Liver (tissue), 9 donors: ENCODE measurements around the gene NUP153. TPM values are rescaled to one million over a fixed set of nuclear protein-coding genes. Genes with fewer than 3 reads are reported as not detected.

ENCODE experiments used
- DNase-seq: peaks from one replicate; pipeline ENCODE4 v3.0.0-alpha.2; 2017; ENCODE audit warnings: low spot score
- H3K27ac ChIP-seq, 2 donors: one replicate each; pipeline ENCODE4 v1.7.0; 2013; ENCODE audit warnings: inconsistent platforms in 2 of 2, low read length in 2 of 2, control low read depth in 1 of 2, low read depth in 1 of 2, mild to moderate bottlenecking in 1 of 2
- H3K27me3 ChIP-seq, 4 donors: one replicate each; pipeline versions ENCODE4 v1.6.1 to v1.7.0; 2013; ENCODE audit warnings: low read length in 3 of 4, inconsistent platforms in 1 of 4, mild to moderate bottlenecking in 1 of 4, moderate library complexity in 1 of 4; ENCODE audit not compliant: control insufficient read depth in 4 of 4, insufficient read depth in 4 of 4
- H3K36me3 ChIP-seq, 4 donors: one replicate each; pipeline versions ENCODE4 v1.6.1 to v1.7.0; 2013; ENCODE audit warnings: low read length in 3 of 4, mild to moderate bottlenecking in 3 of 4, low read depth in 1 of 4, moderate library complexity in 1 of 4; ENCODE audit not compliant: control insufficient read depth in 4 of 4, insufficient read depth in 3 of 4
- H3K4me1 ChIP-seq, 4 donors: one replicate each; pipeline versions ENCODE4 v1.6.1 to v1.7.0; 2013; ENCODE audit warnings: low read length in 3 of 4, mild to moderate bottlenecking in 3 of 4, moderate library complexity in 1 of 4; ENCODE audit not compliant: control insufficient read depth in 4 of 4, insufficient read depth in 4 of 4
- H3K4me3 ChIP-seq, 3 donors: one replicate each; pipeline versions ENCODE4 v1.6.1 to v1.7.0; 2013; ENCODE audit warnings: low read length in 3 of 3, control low read depth in 1 of 3, low read depth in 1 of 3, mild to moderate bottlenecking in 1 of 3
- H3K9ac ChIP-seq, 2 donors: one replicate each; pipeline ENCODE4 v1.7.0; 2013; ENCODE audit warnings: low read length in 2 of 2, mild to moderate bottlenecking in 2 of 2, moderate library complexity in 2 of 2, control low read depth in 1 of 2, low read depth in 1 of 2
- H3K9me3 ChIP-seq, 4 donors: one replicate each; pipeline versions ENCODE4 v1.6.1 to v1.7.0; 2013; ENCODE audit warnings: low read length in 3 of 4; ENCODE audit not compliant: control insufficient read depth in 4 of 4
- EGR1 ChIP-seq, 2 donors: IDR thresholded peaks; 2 replicates each; pipeline ENCODE4 v1.6.1; 2016 to 2018; ENCODE audit warnings: antibody characterized with exemption in 2 of 2, low read depth in 2 of 2
- FOXA1 ChIP-seq: IDR thresholded peaks from 2 replicates; pipeline ENCODE4 v1.6.1; 2016; ENCODE audit warnings: antibody characterized with exemption
- FOXA2 ChIP-seq: IDR thresholded peaks from 2 replicates; pipeline ENCODE4 v1.6.1; 2016; ENCODE audit warnings: antibody characterized with exemption
- GABPA ChIP-seq, 2 donors: IDR thresholded peaks in 1 of 2; conservative IDR thresholded peaks in 1 of 2; 2 replicates each; pipeline ENCODE4 v1.6.1; 2016; ENCODE audit warnings: antibody characterized with exemption in 2 of 2, mild to moderate bottlenecking in 1 of 2, moderate library complexity in 1 of 2
- HNF4A ChIP-seq, 2 donors: conservative IDR thresholded peaks; 2 replicates each; pipeline ENCODE4 v1.6.1; 2016; ENCODE audit warnings: antibody characterized with exemption in 2 of 2, mild to moderate bottlenecking in 2 of 2
- HNF4G ChIP-seq: IDR thresholded peaks from 2 replicates; pipeline ENCODE4 v1.6.1; 2016; ENCODE audit warnings: antibody characterized with exemption
- JUND ChIP-seq, 2 donors: IDR thresholded peaks; 2 replicates each; pipeline ENCODE4 v1.6.1; 2016; ENCODE audit warnings: antibody characterized with exemption in 2 of 2
- MAX ChIP-seq: IDR thresholded peaks from 2 replicates; pipeline ENCODE4 v1.6.1; 2016; ENCODE audit warnings: antibody characterized with exemption
- NR2F2 ChIP-seq: IDR thresholded peaks from 2 replicates; pipeline ENCODE4 v1.6.1; 2016; ENCODE audit warnings: antibody characterized with exemption
- RAD21 ChIP-seq, 2 donors: IDR thresholded peaks; 2 replicates each; pipeline ENCODE4 v1.6.1; 2016; ENCODE audit warnings: antibody characterized with exemption in 2 of 2, mild to moderate bottlenecking in 2 of 2
- REST ChIP-seq: IDR thresholded peaks from 2 replicates; pipeline ENCODE4 v1.6.1; 2016; ENCODE audit warnings: antibody characterized with exemption, mild to moderate bottlenecking
- RXRA ChIP-seq, 2 donors: IDR thresholded peaks; 2 replicates each; pipeline ENCODE4 v1.6.1; 2017 to 2018; ENCODE audit warnings: antibody characterized with exemption in 2 of 2, mild to moderate bottlenecking in 1 of 2
- SP1 ChIP-seq: IDR thresholded peaks from 2 replicates; pipeline ENCODE4 v1.6.1; 2018; ENCODE audit warnings: antibody characterized with exemption, mild to moderate bottlenecking
- TAF1 ChIP-seq: conservative IDR thresholded peaks from 2 replicates; pipeline ENCODE4 v1.6.1; 2016; ENCODE audit warnings: antibody characterized with exemption, mild to moderate bottlenecking
- YY1 ChIP-seq: IDR thresholded peaks from 2 replicates; pipeline ENCODE4 v1.6.1; 2016; ENCODE audit warnings: antibody characterized with exemption, mild to moderate bottlenecking
- WGBS: extraction: QIAGEN DNeasy Blood & Tissue Kit; methylation state at CpG from one replicate; pipeline ENCODE4 v1.1.7; 2013; 5-methylcytosine and 5-hydroxymethylcytosine counted together
- polyA plus RNA-seq, 2 donors: library from polyadenylated mRNA; stranded (reverse) in 1 of 2; unstranded in 1 of 2; fragments of 200-250 nt in 1 of 2; fragments of >200 nt in 1 of 2; fragmentation: Nextera tagmentation in 1 of 2; extraction: Ambion mirVana in 1 of 2; gene quantifications; one replicate each; pipeline versions ENCODE4 v1.2.1 to v1.2.3, GENCODE V29; 2013 to 2015
- total RNA-seq, 2 donors: library from RNA; depleted of rRNA; stranded (reverse); fragments of >200 nt; gene quantifications; one replicate each; pipeline ENCODE4 v1.2.3, GENCODE V29; 2014
- TF ChIP-seq, protein P1 (sequence below): IDR thresholded peaks from 2 replicates; pipeline ENCODE4 v1.6.1; 2016; ENCODE audit warnings: antibody characterized with exemption
- TF ChIP-seq, protein P2 (sequence below): fragments of 150-350 bp; IDR thresholded peaks from 2 replicates; pipeline ENCODE4 v1.5.1; 2017; ENCODE audit warnings: improper control_type of control experiment, low read depth, low read length; ENCODE audit not compliant: missing input control
- TF ChIP-seq, protein P3 (sequence below): IDR thresholded peaks from 2 replicates; pipeline ENCODE4 v1.6.1; 2016; ENCODE audit warnings: antibody characterized with exemption
- donor health status: healthy.
- donor health status: healthy.
- donor health status: healthy.
- donor health status: healthy.
- donor health status: healthy.

The NUP153 gene
- total and polyA plus RNA-seq, 4 donors = 5.1 to 42.4 (median 14.4) TPM

- peak; percentile 96 for DNase-seq
- H3K9me3 ChIP-seq = no peaks in the 10 kb centered on the region
- 7% methylated on average over 42 of the region's 42 CpGs for WGBS
- H3K36me3 ChIP-seq = peaks cover 0 to 5% (median 1%) of the 10 kb centered on the region in 4 donors
- H3K4me3 ChIP-seq = peak within 1 kb of the TSS; percentile 83 to 90 (median 85)
- H3K27me3 ChIP-seq = no peaks in the 10 kb centered on the region
- H3K27ac ChIP-seq = peak within 1 kb of the TSS; percentile 97 to 98
- H3K9ac ChIP-seq = peak within 1 kb of the TSS; percentile 93 to 99
- TF ChIP-seq REST (peak; percentile 68), FOXA2 (no peak), SP1 (peak; percentile 73), HNF4G (no peak), TAF1 (peak; percentile 63), MAX (no peak), FOXA1 (no peak), YY1 (peak; percentile 78), RAD21 (IDR thresholded peaks at IDR 0.05) (peak; percentile 46 to 67), JUND (IDR thresholded peaks at IDR 0.05) (no peak), NR2F2 (no peak), HNF4A (conservative IDR thresholded peaks at IDR 0.05) (peak in 1 of 2 donors; percentile 23), EGR1 (IDR thresholded peaks at IDR 0.05; ENCODE audit: low read depth in 2 of 2) (peak in 1 of 2 donors; percentile 6), RXRA (IDR thresholded peaks at IDR 0.05) (peak; percentile 31 to 56), GABPA (IDR thresholded peaks at IDR 0.05 in 1 of 2, conservative IDR thresholded peaks at IDR 0.05 in 1 of 2) (peak; percentile 91 to 97)
- TF ChIP-seq, protein P1, sequence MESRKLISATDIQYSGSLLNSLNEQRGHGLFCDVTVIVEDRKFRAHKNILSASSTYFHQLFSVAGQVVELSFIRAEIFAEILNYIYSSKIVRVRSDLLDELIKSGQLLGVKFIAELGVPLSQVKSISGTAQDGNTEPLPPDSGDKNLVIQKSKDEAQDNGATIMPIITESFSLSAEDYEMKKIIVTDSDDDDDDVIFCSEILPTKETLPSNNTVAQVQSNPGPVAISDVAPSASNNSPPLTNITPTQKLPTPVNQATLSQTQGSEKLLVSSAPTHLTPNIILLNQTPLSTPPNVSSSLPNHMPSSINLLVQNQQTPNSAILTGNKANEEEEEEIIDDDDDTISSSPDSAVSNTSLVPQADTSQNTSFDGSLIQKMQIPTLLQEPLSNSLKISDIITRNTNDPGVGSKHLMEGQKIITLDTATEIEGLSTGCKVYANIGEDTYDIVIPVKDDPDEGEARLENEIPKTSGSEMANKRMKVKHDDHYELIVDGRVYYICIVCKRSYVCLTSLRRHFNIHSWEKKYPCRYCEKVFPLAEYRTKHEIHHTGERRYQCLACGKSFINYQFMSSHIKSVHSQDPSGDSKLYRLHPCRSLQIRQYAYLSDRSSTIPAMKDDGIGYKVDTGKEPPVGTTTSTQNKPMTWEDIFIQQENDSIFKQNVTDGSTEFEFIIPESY = no peak
- TF ChIP-seq, protein P2, sequence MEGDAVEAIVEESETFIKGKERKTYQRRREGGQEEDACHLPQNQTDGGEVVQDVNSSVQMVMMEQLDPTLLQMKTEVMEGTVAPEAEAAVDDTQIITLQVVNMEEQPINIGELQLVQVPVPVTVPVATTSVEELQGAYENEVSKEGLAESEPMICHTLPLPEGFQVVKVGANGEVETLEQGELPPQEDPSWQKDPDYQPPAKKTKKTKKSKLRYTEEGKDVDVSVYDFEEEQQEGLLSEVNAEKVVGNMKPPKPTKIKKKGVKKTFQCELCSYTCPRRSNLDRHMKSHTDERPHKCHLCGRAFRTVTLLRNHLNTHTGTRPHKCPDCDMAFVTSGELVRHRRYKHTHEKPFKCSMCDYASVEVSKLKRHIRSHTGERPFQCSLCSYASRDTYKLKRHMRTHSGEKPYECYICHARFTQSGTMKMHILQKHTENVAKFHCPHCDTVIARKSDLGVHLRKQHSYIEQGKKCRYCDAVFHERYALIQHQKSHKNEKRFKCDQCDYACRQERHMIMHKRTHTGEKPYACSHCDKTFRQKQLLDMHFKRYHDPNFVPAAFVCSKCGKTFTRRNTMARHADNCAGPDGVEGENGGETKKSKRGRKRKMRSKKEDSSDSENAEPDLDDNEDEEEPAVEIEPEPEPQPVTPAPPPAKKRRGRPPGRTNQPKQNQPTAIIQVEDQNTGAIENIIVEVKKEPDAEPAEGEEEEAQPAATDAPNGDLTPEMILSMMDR = peak; percentile 56
- TF ChIP-seq, protein P3, sequence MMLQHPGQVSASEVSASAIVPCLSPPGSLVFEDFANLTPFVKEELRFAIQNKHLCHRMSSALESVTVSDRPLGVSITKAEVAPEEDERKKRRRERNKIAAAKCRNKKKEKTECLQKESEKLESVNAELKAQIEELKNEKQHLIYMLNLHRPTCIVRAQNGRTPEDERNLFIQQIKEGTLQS = no peak
- peaks cover 5 to 29% (median 14%) of the 10 kb centered on the region in 4 donors for H3K4me1 ChIP-seq
Measured at GRCh38 chr6:17599877-17600526, 106.7 kb downstream of the NUP153 start, which contains the start of gene FAM8A1. Gene FAM8A1 (plus strand): TSS chr6:17600302. CDS start chr6:17600410, 108 bp downstream.
